HG03139 (cell line): ENCODE results near the gene GORASP1.

Experiments used
- ATAC-seq: cut with Tn5 transposase; IDR thresholded peaks from one replicate; pipeline ENCODE4 v1.9.1; 2021; ENCODE audit not compliant: unreplicated experiment

Gene GORASP1

GRCh38 chr3:39103791-39104552 lies 3.5 kb downstream of the GORASP1 start:
- no peak for ATAC-seq

- ATAC-seq, result no peak
Measured at GRCh38 chr3:39103324-39103693, 4.1 kb downstream of the GORASP1 start.

DNA sequence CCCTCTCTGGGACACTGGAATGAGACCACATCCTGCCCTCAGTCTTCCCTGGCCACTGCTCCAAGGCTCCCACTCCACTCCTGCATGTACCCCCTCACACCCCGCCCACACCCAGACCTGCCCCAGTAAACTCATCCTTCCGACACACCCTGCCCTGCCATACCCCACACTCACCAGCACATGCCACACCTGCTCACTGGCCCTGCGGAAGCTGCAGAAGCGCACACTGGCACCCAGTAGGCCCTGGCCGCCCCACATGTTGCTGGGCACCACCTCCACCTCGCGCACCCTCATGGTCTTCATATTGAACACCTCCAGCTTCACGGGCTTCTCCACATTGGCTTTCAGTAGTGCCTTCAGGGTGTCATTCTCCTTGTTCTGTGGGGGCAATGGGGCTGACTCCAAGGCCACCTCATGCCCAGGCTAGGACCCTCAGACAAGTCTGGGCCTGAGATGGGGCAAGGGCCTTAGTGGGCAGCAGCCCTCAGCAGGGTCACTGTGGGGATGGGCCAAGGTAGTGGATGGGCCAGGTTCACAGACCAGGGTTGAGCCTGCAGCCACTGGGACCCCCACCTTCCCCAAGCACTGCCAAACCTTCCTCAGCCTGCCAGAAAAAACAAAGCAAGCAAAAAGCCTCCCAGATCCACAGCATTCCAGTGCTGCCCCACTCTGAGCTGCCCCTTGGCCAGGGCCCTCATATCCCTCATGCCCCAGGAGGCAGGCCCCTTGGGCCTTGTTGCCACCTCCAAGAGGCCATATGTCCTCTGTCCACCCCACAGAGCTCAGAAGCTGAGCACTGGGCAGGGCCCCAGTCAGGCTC lies 4.7 kb downstream of the GORASP1 start:
- no peak for ATAC-seq

DNA sequence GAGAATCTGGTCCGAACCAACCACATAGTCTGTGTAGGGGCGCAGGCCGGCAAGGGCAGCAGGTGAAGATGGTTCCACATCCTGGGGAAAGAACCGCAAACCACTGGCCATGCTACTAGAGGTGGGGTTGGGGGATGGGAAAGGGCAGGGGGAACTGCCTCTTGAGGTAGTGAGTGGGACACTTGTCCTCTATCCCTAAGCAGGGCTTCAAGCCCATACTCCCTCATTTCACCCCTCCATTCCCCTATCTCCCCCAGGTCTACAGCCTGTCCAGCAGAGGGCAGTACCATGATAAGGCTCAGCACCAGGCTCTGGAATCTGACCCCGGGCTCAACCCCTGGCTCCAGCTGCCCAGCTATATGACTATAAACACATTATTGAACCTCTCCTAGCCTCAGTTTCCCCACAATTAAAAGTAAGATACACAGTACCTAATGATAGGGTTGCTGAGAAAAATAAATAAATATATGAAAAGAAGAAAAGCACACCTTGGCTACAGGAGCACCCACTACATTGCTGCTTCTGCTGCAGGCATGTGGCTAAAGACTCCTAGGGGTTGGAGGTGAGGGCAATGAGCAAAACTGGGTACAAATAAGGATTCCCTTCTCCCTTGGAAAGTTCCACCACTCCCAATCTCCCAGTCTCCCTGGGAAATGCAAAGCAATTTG lies 6.3 kb downstream of the GORASP1 start:
- ATAC-seq, result peak; percentile 53

DNA sequence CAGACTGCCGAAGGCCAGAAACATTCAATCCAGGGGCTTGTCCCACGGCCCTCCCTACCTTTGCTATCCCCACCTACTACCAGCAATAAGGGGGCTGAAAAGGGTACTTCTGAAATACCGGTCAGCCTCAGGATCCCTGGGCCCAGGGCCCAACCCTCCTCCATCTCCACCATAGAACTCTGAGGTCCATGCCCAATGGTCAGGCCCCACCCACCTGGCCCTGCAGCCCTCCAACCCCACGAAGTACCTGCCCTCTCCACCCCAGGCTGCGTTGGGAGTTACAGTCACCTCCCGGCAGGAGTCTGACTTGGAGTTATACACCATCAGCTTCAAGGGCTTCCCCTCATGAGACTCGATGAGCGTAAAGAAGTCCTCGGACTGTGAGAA lies 6.9 kb downstream of the GORASP1 start:
- ATAC-seq, result no peak

- ATAC-seq, result no peak
Measured at GRCh38 chr3:39099738-39100499, 7.5 kb downstream of the GORASP1 start.

DNA sequence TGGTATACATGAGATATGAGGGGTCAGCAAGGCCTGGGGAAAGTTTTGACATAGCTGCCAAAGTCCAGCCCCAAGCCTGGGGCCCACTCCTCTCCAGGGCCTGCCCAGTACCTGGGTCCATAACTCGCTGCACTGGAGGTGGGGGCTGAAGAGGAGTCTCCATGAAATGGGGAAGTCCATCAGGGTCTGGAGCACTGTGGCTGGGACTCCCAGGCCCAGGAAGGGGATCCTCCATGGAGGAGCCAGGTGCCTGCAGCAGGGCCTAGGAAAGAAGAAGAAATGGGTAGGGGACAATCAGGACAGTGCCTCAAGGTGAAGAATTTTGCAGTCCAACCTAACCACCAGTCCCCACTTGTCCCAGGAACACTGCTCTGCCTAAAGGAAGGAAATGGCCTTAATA lies 8.2 kb downstream of the GORASP1 start:
- ATAC-seq, result no peak

DNA sequence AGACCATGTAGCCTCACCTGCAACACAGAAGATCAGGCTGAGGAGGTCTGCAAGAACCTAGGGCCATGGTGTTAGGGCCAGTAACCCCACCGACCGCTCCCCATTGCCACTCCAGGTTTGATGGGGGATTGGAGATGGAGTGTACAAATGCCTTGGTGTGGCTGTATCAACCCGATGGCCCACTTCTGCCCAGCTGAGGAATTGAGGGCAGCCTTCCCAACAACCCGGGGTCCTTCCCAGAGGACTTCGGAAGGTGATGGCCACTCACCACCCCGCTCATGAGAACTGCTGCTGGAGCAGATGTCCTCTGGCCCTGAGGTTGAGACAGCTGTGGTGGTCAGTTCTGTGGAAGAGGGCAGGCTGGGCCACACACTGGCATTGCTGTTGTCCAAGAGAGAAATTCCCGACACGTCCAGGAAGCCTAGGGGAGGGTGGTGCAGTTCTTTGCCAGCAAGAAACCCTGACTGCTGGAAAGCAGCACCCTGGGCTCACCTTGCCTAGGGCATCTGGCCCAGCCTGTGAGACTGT lies 8.9 kb downstream of the GORASP1 start:
- no peak for ATAC-seq

GRCh38 chr3:39097716-39098472 lies 9.5 kb downstream of the GORASP1 start:
- no peak for ATAC-seq

GRCh38 chr3:39096775-39097174 lies 10.7 kb downstream of the GORASP1 start:
- no peak for ATAC-seq

DNA sequence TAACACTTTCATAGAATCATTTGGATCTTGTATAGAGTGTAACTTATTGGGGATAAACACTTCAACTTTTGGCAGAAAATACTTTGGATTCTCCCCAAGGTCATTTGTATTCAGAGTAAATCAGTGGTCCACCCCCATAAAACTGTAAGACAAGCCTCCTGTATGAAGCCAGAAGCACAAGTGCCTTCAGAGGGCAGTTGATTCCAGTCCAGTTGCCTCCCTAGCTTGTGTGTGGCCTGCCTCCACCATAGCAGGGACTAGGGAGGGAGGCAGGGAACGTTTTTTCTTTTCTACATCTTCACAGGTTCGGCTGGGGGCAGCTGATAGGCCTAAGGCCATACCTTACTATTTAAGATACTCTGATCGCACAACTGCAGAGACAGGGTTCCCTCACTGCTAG lies 11.6 kb downstream of the GORASP1 start:
- no peak for ATAC-seq

- no peak for ATAC-seq
Measured at GRCh38 chr3:39094851-39095677, 12.4 kb downstream of the GORASP1 start.

DNA sequence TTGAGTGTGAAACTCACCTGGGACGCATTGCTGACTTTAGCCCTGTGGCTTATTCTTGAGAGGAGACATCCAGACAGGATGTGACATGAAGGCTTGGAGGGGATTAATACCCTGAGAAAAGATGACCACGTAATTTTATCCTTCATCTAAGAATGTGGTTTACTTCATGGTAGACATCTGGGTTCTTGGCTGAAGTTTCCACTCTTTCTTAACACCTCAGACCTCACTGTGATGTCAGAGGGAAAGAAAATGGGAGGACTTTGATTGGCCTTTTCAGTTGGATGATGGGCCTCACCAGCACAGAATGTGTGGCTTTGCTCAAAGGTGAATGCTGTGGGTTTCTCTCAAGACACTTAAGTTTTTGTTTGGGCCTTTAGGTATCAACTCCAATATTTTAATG lies 16.5 kb downstream of the GORASP1 start:
- ATAC-seq, result no peak

- no peak for ATAC-seq
Measured at GRCh38 chr3:39088889-39089288, 18.5 kb downstream of the GORASP1 start.

DNA sequence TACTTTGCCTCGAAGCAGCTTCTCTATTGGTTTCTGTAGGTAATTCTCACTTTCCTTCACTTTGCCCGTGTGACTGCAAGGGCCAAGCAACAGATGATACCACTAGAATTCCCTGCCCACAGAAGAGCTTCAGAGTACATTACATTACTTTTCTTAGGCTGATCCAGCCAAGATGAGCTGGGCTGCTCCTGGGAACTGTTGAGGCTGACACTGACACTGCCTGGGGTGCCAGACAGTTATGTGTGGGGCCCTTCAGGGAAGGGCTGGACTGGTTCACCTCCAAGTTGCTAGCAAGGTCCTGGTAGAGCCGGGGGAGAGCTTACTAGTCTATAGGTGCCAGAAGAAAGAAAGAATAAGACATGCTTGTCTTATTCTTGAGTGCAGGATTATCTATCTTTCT lies 19.0 kb downstream of the GORASP1 start:
- ATAC-seq, result no peak

DNA sequence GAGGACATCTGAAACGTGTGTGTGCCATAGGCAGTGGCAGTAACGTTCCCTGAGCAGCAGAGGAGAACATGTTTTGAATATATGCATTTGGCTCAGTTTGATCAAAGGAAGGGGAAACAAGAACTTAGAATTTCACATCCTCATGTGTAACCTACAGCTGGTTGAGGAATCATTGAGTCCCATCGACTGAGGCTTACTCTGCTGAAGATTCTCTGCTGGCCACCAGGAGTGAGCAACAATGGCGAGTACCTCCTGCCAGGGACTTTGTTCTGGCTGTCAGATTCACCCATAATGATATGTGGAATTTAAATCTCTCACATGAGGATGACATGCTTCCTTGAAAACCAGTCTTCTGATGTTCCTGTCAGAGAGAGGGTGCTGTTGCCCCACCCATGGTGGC lies 21.3 kb downstream of the GORASP1 start:
- ATAC-seq, result no peak

DNA sequence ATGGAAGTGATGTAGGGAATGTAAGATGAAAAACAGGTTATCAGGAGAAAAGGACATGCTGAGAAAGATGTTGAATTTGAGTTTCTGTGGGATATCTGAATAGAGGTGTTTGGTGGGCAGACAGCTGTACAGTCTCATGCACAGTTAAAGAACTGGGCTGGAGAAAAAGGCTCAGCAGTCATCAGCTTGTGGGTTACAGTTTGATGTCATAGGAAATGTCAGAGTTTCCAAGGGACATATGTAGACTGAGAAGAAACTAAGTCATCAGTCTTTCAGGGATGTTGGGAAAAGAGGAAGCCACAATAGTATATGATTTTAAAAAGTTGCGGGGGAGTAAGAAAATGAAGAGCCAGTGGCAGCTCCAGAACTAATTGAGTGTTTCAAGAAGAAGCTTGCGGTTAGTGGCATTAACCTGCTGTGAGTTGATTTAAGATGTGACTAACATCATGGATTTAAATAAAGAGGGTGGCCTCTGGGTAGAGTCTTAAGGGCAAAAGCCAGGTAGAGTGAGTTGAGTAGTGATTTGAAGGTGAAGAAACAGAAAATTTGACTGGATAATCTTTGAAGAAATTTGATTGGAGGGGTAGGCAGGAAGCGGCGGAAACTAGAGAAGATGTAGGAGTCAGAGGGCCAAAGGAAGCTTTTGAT lies 24.6 kb downstream of the GORASP1 start:
- no peak for ATAC-seq

DNA sequence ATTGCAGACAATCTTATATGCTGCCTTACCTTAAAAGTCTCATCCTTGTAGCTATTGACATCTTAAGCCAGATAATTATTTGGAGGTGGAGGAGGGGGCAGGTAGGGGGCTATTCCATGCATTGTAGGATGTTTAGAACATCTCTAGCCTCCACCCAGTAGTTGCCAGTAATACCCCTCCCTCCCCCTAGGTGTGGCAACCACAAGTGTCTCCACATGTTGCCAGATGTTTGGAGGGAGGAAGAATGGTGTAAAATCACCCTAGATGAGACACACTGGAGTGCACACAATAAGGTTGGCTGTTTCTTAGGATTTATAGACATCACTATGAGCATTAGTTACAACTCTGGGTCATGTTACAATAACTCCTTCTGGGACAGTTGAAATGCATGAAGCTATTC lies 27.4 kb downstream of the GORASP1 start:
- ATAC-seq, result no peak

- no peak for ATAC-seq
Measured at GRCh38 chr3:39079530-39079929, 27.9 kb downstream of the GORASP1 start.
